Uterus (tissue), 2 donors: ENCODE results near the gene ACVR2A.

ENCODE experiments used
- POLR2A ChIP-seq, 2 donors: fragments of 450-650 bp; IDR thresholded peaks; one replicate each; pipeline ENCODE4 v1.6.1; 2016; ENCODE audit warnings: antibody characterized with exemption in 2 of 2, mild to moderate bottlenecking in 1 of 2, moderate library complexity in 1 of 2
- TF ChIP-seq, protein P1 (sequence below), 4 experiments: fragments of 200-600 bp in 2 of 4; fragments of 450-650 bp in 2 of 4; sonication (generic) in 2 of 4; IDR thresholded peaks; one replicate each; pipeline ENCODE4 v1.5.1; 2016 to 2019; ENCODE audit warnings: antibody characterized with exemption in 4 of 4, mild to moderate bottlenecking in 2 of 4, moderate library complexity in 1 of 4

GRCh38 chr2:147884830-147885229 lies 40.0 kb downstream of the ACVR2A start:
- TF ChIP-seq, protein P1, sequence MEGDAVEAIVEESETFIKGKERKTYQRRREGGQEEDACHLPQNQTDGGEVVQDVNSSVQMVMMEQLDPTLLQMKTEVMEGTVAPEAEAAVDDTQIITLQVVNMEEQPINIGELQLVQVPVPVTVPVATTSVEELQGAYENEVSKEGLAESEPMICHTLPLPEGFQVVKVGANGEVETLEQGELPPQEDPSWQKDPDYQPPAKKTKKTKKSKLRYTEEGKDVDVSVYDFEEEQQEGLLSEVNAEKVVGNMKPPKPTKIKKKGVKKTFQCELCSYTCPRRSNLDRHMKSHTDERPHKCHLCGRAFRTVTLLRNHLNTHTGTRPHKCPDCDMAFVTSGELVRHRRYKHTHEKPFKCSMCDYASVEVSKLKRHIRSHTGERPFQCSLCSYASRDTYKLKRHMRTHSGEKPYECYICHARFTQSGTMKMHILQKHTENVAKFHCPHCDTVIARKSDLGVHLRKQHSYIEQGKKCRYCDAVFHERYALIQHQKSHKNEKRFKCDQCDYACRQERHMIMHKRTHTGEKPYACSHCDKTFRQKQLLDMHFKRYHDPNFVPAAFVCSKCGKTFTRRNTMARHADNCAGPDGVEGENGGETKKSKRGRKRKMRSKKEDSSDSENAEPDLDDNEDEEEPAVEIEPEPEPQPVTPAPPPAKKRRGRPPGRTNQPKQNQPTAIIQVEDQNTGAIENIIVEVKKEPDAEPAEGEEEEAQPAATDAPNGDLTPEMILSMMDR (IDR thresholded peaks at IDR 0.05) = no peak
- no peak for TF ChIP-seq POLR2A (IDR thresholded peaks at IDR 0.05)
